OCI-LY3 (cell line): ENCODE data around the gene ITIH3.

Source experiments
- EZH2phosphoT487 ChIP-seq: fragments of 200-600 bp; shearing (Covaris generic); IDR thresholded peaks from 2 replicates; pipeline ENCODE4 v1.6.1; 2018; ENCODE audit warnings: antibody characterized with exemption, mixed run types, low read depth
- TF ChIP-seq, protein P1 (sequence below): fragments of 200-600, 300-600 bp; sonication (generic); IDR thresholded peaks from 2 replicates; pipeline ENCODE4 v1.5.1; 2014; ENCODE audit warnings: antibody characterized with exemption, low read length, low read depth

- TF ChIP-seq, protein P1, sequence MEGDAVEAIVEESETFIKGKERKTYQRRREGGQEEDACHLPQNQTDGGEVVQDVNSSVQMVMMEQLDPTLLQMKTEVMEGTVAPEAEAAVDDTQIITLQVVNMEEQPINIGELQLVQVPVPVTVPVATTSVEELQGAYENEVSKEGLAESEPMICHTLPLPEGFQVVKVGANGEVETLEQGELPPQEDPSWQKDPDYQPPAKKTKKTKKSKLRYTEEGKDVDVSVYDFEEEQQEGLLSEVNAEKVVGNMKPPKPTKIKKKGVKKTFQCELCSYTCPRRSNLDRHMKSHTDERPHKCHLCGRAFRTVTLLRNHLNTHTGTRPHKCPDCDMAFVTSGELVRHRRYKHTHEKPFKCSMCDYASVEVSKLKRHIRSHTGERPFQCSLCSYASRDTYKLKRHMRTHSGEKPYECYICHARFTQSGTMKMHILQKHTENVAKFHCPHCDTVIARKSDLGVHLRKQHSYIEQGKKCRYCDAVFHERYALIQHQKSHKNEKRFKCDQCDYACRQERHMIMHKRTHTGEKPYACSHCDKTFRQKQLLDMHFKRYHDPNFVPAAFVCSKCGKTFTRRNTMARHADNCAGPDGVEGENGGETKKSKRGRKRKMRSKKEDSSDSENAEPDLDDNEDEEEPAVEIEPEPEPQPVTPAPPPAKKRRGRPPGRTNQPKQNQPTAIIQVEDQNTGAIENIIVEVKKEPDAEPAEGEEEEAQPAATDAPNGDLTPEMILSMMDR: no peak
- TF ChIP-seq EZH2phosphoT487: no peak
These were observed 44.1 kb downstream of the ITIH3 start for GRCh38 chr3:52838561-52839267.
